Activated T-cell treated with anti-CD3 and anti-CD28 coated beads for 24 hours (primary cell): ENCODE data around the gene FLNB.
"Not testable (repeated sequence)": the region's sequence is repeated elsewhere in the genome, so short reads cannot be mapped to it uniquely, and the experiment has no call there.

Experiments used
- DNase-seq: peaks from one replicate; pipeline ENCODE4 v3.0.0-alpha.2; 2020; ENCODE audit warnings: low read depth

FLNB gene

GRCh38 chr3:58183221-58183620, 175.0 kb downstream of the FLNB start:
- no peak for DNase-seq

- no peak for DNase-seq
Measured at GRCh38 chr3:58183891-58184290, 175.7 kb downstream of the FLNB start.

GRCh38 chr3:58184309-58184981, 176.2 kb downstream of the FLNB start:
- no peak for DNase-seq

GRCh38 chr3:58184982-58185360, 176.7 kb downstream of the FLNB start:
- DNase-seq: no peak

- DNase-seq: no peak
Measured at GRCh38 chr3:58188173-58188564, 179.9 kb downstream of the FLNB start.

- no peak for DNase-seq
Measured at GRCh38 chr3:58188921-58189451, 180.8 kb downstream of the FLNB start.

GRCh38 chr3:58189691-58190090, 181.5 kb downstream of the FLNB start:
- no peak for DNase-seq

- DNase-seq: no peak
Measured at GRCh38 chr3:58190291-58190690, 182.1 kb downstream of the FLNB start.

GRCh38 chr3:58190882-58191281, 182.7 kb downstream of the FLNB start:
- DNase-seq: no peak

- no peak for DNase-seq
Measured at GRCh38 chr3:58191361-58191991, 183.3 kb downstream of the FLNB start.

- DNase-seq: no peak
Measured at GRCh38 chr3:58192069-58192468, 183.8 kb downstream of the FLNB start.

- DNase-seq: no peak
Measured at GRCh38 chr3:58193682-58194407, 185.6 kb downstream of the FLNB start.

- DNase-seq: no peak
Measured at GRCh38 chr3:58197588-58197987, 189.4 kb downstream of the FLNB start.

- no peak for DNase-seq
Measured at GRCh38 chr3:58198362-58198761, 190.1 kb downstream of the FLNB start.

- no peak for DNase-seq
Measured at GRCh38 chr3:58198804-58199203, 190.6 kb downstream of the FLNB start.

- no peak for DNase-seq
Measured at GRCh38 chr3:58200121-58200709, 192.0 kb downstream of the FLNB start.

- DNase-seq: no peak
Measured at GRCh38 chr3:58200846-58201355, 192.7 kb downstream of the FLNB start.

GRCh38 chr3:58201451-58201850, 193.2 kb downstream of the FLNB start:
- not testable (repeated sequence) for DNase-seq

- DNase-seq: no peak
Measured at GRCh38 chr3:58202917-58203360, 194.7 kb downstream of the FLNB start.

GRCh38 chr3:58203541-58203940, 195.3 kb downstream of the FLNB start:
- DNase-seq: no peak

- DNase-seq: no peak
Measured at GRCh38 chr3:58204720-58205119, 196.5 kb downstream of the FLNB start.

GRCh38 chr3:58205981-58206380, 197.8 kb downstream of the FLNB start:
- DNase-seq: no peak
